DOHH2 (cell line): ENCODE measurements around the gene ITSN2.

Source experiments
- H3F3A ChIP-seq: fragments of 200-600 bp; sonication (generic), shearing (Covaris generic); 2 replicates; pipeline ENCODE4 v1.6.0; 2016; ENCODE audit warnings: antibody characterized with exemption, mild to moderate bottlenecking; ENCODE audit not compliant: control insufficient read depth, insufficient read depth
- H3K27ac ChIP-seq: fragments of 200-600 bp; sonication (generic); 2 replicates; pipeline ENCODE4 v1.5.1; 2014; ENCODE audit warnings: low read depth, mild to moderate bottlenecking, low read length, moderate library complexity
- H3K27me3 ChIP-seq: fragments of 200-600 bp; sonication (generic); 2 replicates; pipeline ENCODE4 v1.6.1; 2014; ENCODE audit warnings: mild to moderate bottlenecking, low read length, mixed read lengths; ENCODE audit not compliant: control insufficient read depth
- H3K36me3 ChIP-seq: fragments of 200-600 bp; sonication (generic); 2 replicates; pipeline ENCODE4 v1.6.1; 2014; ENCODE audit warnings: mild to moderate bottlenecking, low read length, moderate library complexity, mixed read lengths; ENCODE audit not compliant: control insufficient read depth
- H3K4me1 ChIP-seq: fragments of 200-600 bp; sonication (generic); 2 replicates; pipeline ENCODE4 v1.6.1; 2014; ENCODE audit warnings: mild to moderate bottlenecking, low read length, mixed read lengths; ENCODE audit not compliant: control insufficient read depth
- H3K4me2 ChIP-seq: fragments of 200-600 bp; sonication (generic); 2 replicates; pipeline ENCODE4 v1.6.0; 2014; ENCODE audit warnings: mild to moderate bottlenecking, low read length, moderate library complexity
- H3K4me3 ChIP-seq: fragments of 200-600 bp; sonication (generic); 2 replicates; pipeline ENCODE4 v1.5.1; 2014; ENCODE audit warnings: mild to moderate bottlenecking, low read length, mixed read lengths
- H3K79me2 ChIP-seq: fragments of 200-600 bp; sonication (generic); 2 replicates; pipeline ENCODE4 v1.6.1; 2014; ENCODE audit warnings: mild to moderate bottlenecking, low read length, mixed read lengths; ENCODE audit not compliant: control insufficient read depth
- H3K9me2 ChIP-seq: fragments of 200-600 bp; sonication (generic); replicated peaks from 2 replicates; pipeline ENCODE4 v1.6.1; 2014; ENCODE audit warnings: mild to moderate bottlenecking, low read length, mixed read lengths; ENCODE audit not compliant: control insufficient read depth
- H3K9me3 ChIP-seq: fragments of 200-600 bp; sonication (generic); 2 replicates; pipeline ENCODE4 v1.6.1; 2014; ENCODE audit warnings: antibody characterized with exemption, low read length, mixed read lengths; ENCODE audit not compliant: control insufficient read depth, insufficient read depth
- H4K20me1 ChIP-seq: fragments of 200-600 bp; sonication (generic); 2 replicates; pipeline ENCODE4 v1.6.0; 2014; ENCODE audit warnings: low read depth, mild to moderate bottlenecking, antibody characterized with exemption, low read length, moderate library complexity; ENCODE audit not compliant: control insufficient read depth, insufficient read depth
- CTCF ChIP-seq: fragments of 200-600 bp; sonication (generic); IDR thresholded peaks from one replicate; pipeline ENCODE4 v1.5.1; 2014; ENCODE audit warnings: antibody characterized with exemption, mild to moderate bottlenecking, low read depth, low read length; ENCODE audit not compliant: poor library complexity, severe bottlenecking
- EZH2phosphoT487 ChIP-seq: fragments of 200-600 bp; sonication (generic); IDR thresholded peaks from 2 replicates; pipeline ENCODE4 v1.6.1; 2017; ENCODE audit warnings: borderline replicate concordance, mild to moderate bottlenecking, antibody characterized with exemption, low read length, moderate library complexity, mixed read lengths

ITSN2 gene

DNA sequence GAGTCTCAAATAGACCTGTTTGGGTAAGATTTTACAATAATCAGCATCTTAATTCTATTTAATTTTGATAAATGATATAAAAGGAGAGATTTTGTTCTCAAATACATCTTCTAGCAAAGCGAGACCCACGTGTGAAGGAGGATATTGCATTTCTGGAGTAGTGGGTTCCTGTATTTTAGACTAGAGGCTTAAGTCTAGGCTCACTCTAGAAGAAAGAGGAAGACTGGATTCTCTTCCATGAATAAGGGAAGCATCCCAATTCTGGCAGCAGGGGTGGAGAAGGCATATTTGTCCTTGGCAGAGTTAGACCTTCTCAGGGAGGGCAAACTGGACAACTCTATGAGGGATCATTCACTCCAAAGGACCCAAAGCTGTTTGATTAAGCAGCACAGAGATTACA lies 196.7 kb downstream of the ITSN2 start:
- no peaks in the 10 kb centered on the region for H3K9me2 ChIP-seq
- H3K4me2 ChIP-seq = no peak overlapping the region
- H3K4me3 ChIP-seq = no peak overlapping the region
- no peaks in the 10 kb centered on the region for H3K36me3 ChIP-seq
- TF ChIP-seq CTCF (no peak), EZH2phosphoT487 (no peak)
- H3K27ac ChIP-seq = no peak overlapping the region
- H3K9me3 ChIP-seq = no peaks in the 10 kb centered on the region
- no peaks in the 10 kb centered on the region for H3F3A ChIP-seq
- no peaks in the 10 kb centered on the region for H4K20me1 ChIP-seq
- no peaks in the 10 kb centered on the region for H3K79me2 ChIP-seq
- peaks cover 6% of the 10 kb centered on the region for H3K4me1 ChIP-seq
- no peaks in the 10 kb centered on the region for H3K27me3 ChIP-seq

- Histone ChIP-seq H3K4me2 (no peak overlapping the region), H3K4me3 (no peak overlapping the region), H3F3A (no peaks in the 10 kb centered on the region), H3K36me3 (no peaks in the 10 kb centered on the region), H3K9me2 (no peaks in the 10 kb centered on the region), H3K27ac (no peak overlapping the region), H3K27me3 (no peaks in the 10 kb centered on the region), H3K79me2 (no peaks in the 10 kb centered on the region), H3K4me1 (peaks cover 6% of the 10 kb centered on the region), H4K20me1 (no peaks in the 10 kb centered on the region), H3K9me3 (no peaks in the 10 kb centered on the region)
- TF ChIP-seq CTCF (no peak), EZH2phosphoT487 (no peak)
Observed at GRCh38 chr2:24163186-24163585, 197.2 kb downstream of the ITSN2 start.

GRCh38 chr2:24162494-24162893 lies 197.8 kb downstream of the ITSN2 start:
- no peak overlapping the region for H3K27ac ChIP-seq
- no peaks in the 10 kb centered on the region for H3K36me3 ChIP-seq
- no peaks in the 10 kb centered on the region for H3K79me2 ChIP-seq
- H3K9me2 ChIP-seq = no peaks in the 10 kb centered on the region
- no peaks in the 10 kb centered on the region for H3K9me3 ChIP-seq
- H3K4me2 ChIP-seq = no peak overlapping the region
- H3K27me3 ChIP-seq = no peaks in the 10 kb centered on the region
- H3K4me1 ChIP-seq = peaks cover 6% of the 10 kb centered on the region
- H3F3A ChIP-seq = no peaks in the 10 kb centered on the region
- TF ChIP-seq CTCF (no peak), EZH2phosphoT487 (no peak)
- H3K4me3 ChIP-seq = no peak overlapping the region
- no peaks in the 10 kb centered on the region for H4K20me1 ChIP-seq

GRCh38 chr2:24160761-24161160 lies 199.6 kb downstream of the ITSN2 start:
- Histone ChIP-seq H3K36me3 (no peaks in the 10 kb centered on the region), H3K9me3 (no peaks in the 10 kb centered on the region), H3F3A (no peaks in the 10 kb centered on the region), H3K4me1 (peaks cover 6% of the 10 kb centered on the region), H3K79me2 (no peaks in the 10 kb centered on the region), H3K9me2 (no peaks in the 10 kb centered on the region), H3K4me2 (no peak overlapping the region), H3K27me3 (no peaks in the 10 kb centered on the region), H3K4me3 (no peak overlapping the region), H3K27ac (no peak overlapping the region), H4K20me1 (no peaks in the 10 kb centered on the region)
- TF ChIP-seq EZH2phosphoT487 (no peak), CTCF (no peak)
